C4-2B (cell line): ENCODE data around the gene PRKAG2.

Experiments
- CTCF ChIP-seq: fragments of 450-650 bp; conservative IDR thresholded peaks from 2 replicates; pipeline ENCODE4 v1.5.1; 2017; ENCODE audit warnings: mild to moderate bottlenecking
- ZFX ChIP-seq: fragments of 450-650 bp; IDR thresholded peaks from 2 replicates; pipeline ENCODE4 v1.6.1; 2017

GRCh38 chr7:151799506-151799905 lies 77.4 kb downstream of the PRKAG2 start:
- TF ChIP-seq CTCF = no peak
- TF ChIP-seq ZFX = no peak
